H1 (cell line): ENCODE measurements around the gene RTN4. TPM values are rescaled to one million over a fixed set of nuclear protein-coding genes. Genes with fewer than 3 reads are reported as not detected.
A peak's percentile ranks its signal among the peaks of the same experiment; 100 is the strongest.

ENCODE experiments used
- CTCF ChIA-PET: fragments of 300-600 bp; sonication (Branson Sonifier 250); formaldehyde crosslinking; loops from one replicate; lab custom pipeline; 2021; ENCODE audit not compliant: partially characterized antibody; lab: Charles Lee
- POLR2A ChIA-PET: fragments of 300-600 bp; sonication (Branson Sonifier 250); formaldehyde crosslinking; loops from one replicate; lab custom pipeline; 2021; ENCODE audit warnings: inconsistent platforms; ENCODE audit not compliant: partially characterized antibody; lab: Charles Lee
- DNase-seq, 2 experiments: peaks; one replicate each; pipeline versions ENCODE4 v3.0.0 to v3.0.0-alpha.2; 2010 to 2022; ENCODE audit warnings: low spot score in 2 of 2, low read depth in 1 of 2, mixed read lengths in 1 of 2
- FAIRE-seq: peaks from 2 replicates; lab custom pipeline; 2011; peaks lifted over from hg19 to GRCh38; lab: Jason Lieb, UNC
- H2AFZ ChIP-seq: 2 replicates; pipeline ENCODE4 v1.8.1; 2012; ENCODE audit warnings: low read length, inconsistent platforms
- H2AK5ac ChIP-seq: 2 replicates; pipeline ENCODE4 v1.6.1; 2013; ENCODE audit warnings: low read depth, low read length
- H2BK120ac ChIP-seq: replicated peaks from 2 replicates; pipeline ENCODE3; 2013; ENCODE audit warnings: low read depth, low read length, inconsistent platforms
- H2BK12ac ChIP-seq: 2 replicates; pipeline ENCODE4 v1.6.1; 2013; ENCODE audit warnings: low read depth, low read length
- H2BK15ac ChIP-seq: 2 replicates; pipeline ENCODE4 v1.6.1; 2013; ENCODE audit warnings: low read length
- H2BK20ac ChIP-seq: 2 replicates; pipeline ENCODE4 v1.6.1; 2013; ENCODE audit warnings: low read length
- H2BK5ac ChIP-seq: 2 replicates; pipeline ENCODE4 v1.6.1; 2013; ENCODE audit warnings: low read depth, low read length
- H3K14ac ChIP-seq: 2 replicates; pipeline ENCODE4 v1.6.1; 2013; ENCODE audit warnings: inconsistent platforms; ENCODE audit not compliant: insufficient read length
- H3K18ac ChIP-seq: 2 replicates; pipeline ENCODE4 v1.6.1; 2013; ENCODE audit warnings: low read length; ENCODE audit errors: extremely low read depth
- H3K23ac ChIP-seq: 2 replicates; pipeline ENCODE4 v1.6.1; 2013; ENCODE audit warnings: inconsistent platforms; ENCODE audit not compliant: insufficient read length
- H3K23me2 ChIP-seq: 2 replicates; pipeline ENCODE4 v1.6.1; 2013; ENCODE audit warnings: low read depth, low read length
- H3K27ac ChIP-seq: 2 replicates; pipeline ENCODE4 v1.6.1; 2011; ENCODE audit warnings: low read depth, low read length, inconsistent platforms
- H3K27me3 ChIP-seq, 4 experiments: replicated peaks in 1 of 4; 1 replicate in 1 of 4; 2 replicates in 3 of 4; pipeline versions ENCODE4 v1.6.1 to v1.8.1; 2011 to 2013; ENCODE audit warnings: low read length in 3 of 4, mild to moderate bottlenecking in 3 of 4, inconsistent platforms in 2 of 4, mixed read lengths in 2 of 4, moderate library complexity in 1 of 4; ENCODE audit not compliant: control insufficient read depth in 3 of 4, insufficient read depth in 3 of 4; ENCODE audit errors: extremely low read depth in 1 of 4
- H3K36me3 ChIP-seq, 4 experiments: 2 replicates each; pipeline versions ENCODE4 v1.6.1 to v1.8.1; 2011 to 2013; ENCODE audit warnings: mild to moderate bottlenecking in 4 of 4, low read length in 3 of 4, moderate library complexity in 2 of 4, control low read depth in 1 of 4, inconsistent platforms in 1 of 4; ENCODE audit not compliant: insufficient read depth in 4 of 4, control insufficient read depth in 2 of 4
- H3K4ac ChIP-seq: replicated peaks from 2 replicates; pipeline ENCODE3; 2013; ENCODE audit warnings: low read length, low read depth, mixed read lengths, inconsistent platforms; ENCODE audit not compliant: insufficient read length
- H3K4me1 ChIP-seq, 4 experiments: replicated peaks in 1 of 4; 1 replicate in 1 of 4; 2 replicates in 3 of 4; pipeline versions ENCODE4 v1.6.1 to v1.8.1; 2011 to 2013; ENCODE audit warnings: low read length in 3 of 4, inconsistent platforms in 2 of 4, mixed read lengths in 1 of 4; ENCODE audit not compliant: insufficient read depth in 4 of 4, control insufficient read depth in 3 of 4
- H3K4me2 ChIP-seq, 2 experiments: 2 replicates each; pipeline versions ENCODE4 v1.6.1 to v1.8.1; 2011 to 2013; ENCODE audit warnings: low read depth in 2 of 2, low read length in 2 of 2, control low read depth in 1 of 2, inconsistent platforms in 1 of 2, mild to moderate bottlenecking in 1 of 2; ENCODE audit not compliant: insufficient read depth in 1 of 2
- H3K4me3 ChIP-seq, 4 experiments: fragments of 200-600, 300-600 bp in 1 of 4; sonication (generic), shearing (Covaris generic), sonication (Bioruptor Twin) in 1 of 4; 2 replicates each; pipeline versions ENCODE4 v1.5.1 to v1.8.1; 2011 to 2016; ENCODE audit warnings: low read length in 4 of 4, low read depth in 3 of 4, control low read depth in 2 of 4, inconsistent platforms in 2 of 4, mild to moderate bottlenecking in 2 of 4, mixed read lengths in 1 of 4, moderate library complexity in 1 of 4; ENCODE audit not compliant: insufficient read depth in 2 of 4; ENCODE audit errors: extremely low read depth in 1 of 4
- H3K56ac ChIP-seq: replicated peaks from 2 replicates; pipeline ENCODE3; 2013; ENCODE audit warnings: low read depth, mild to moderate bottlenecking, mixed read lengths, low read length, inconsistent platforms; ENCODE audit not compliant: insufficient read length
- H3K79me1 ChIP-seq: 2 replicates; pipeline ENCODE4 v1.6.1; 2013; ENCODE audit warnings: low read depth, low read length, control low read depth
- H3K79me2 ChIP-seq, 2 experiments: 2 replicates each; pipeline versions ENCODE4 v1.6.1 to v1.8.1; 2012 to 2013; ENCODE audit warnings: low read length in 2 of 2, mild to moderate bottlenecking in 2 of 2, inconsistent platforms in 1 of 2; ENCODE audit not compliant: insufficient read depth in 2 of 2, control insufficient read depth in 1 of 2
- H3K9ac ChIP-seq, 4 experiments: replicated peaks in 1 of 4; 1 replicate in 1 of 4; 2 replicates in 3 of 4; pipeline versions ENCODE4 v1.6.1 to v1.8.1; 2011 to 2013; ENCODE audit warnings: low read depth in 3 of 4, low read length in 3 of 4, control low read depth in 2 of 4, mild to moderate bottlenecking in 2 of 4, moderate library complexity in 2 of 4, inconsistent platforms in 1 of 4; ENCODE audit errors: extremely low read depth in 1 of 4
- H3K9me3 ChIP-seq, 2 experiments: 2 replicates each; pipeline versions ENCODE4 v1.6.1 to v1.8.1; 2012 to 2013; ENCODE audit warnings: mild to moderate bottlenecking in 2 of 2, moderate library complexity in 2 of 2, control low read depth in 1 of 2, inconsistent platforms in 1 of 2, low read depth in 1 of 2, low read length in 1 of 2, mixed read lengths in 1 of 2; ENCODE audit not compliant: insufficient read depth in 2 of 2
- H4K20me1 ChIP-seq, 2 experiments: replicated peaks in 1 of 2; 2 replicates each; pipeline versions ENCODE3 to v1.8.1; 2011 to 2013; ENCODE audit warnings: inconsistent platforms in 2 of 2, low read length in 2 of 2, mild to moderate bottlenecking in 1 of 2; ENCODE audit not compliant: insufficient read depth in 2 of 2, control insufficient read depth in 1 of 2
- H4K5ac ChIP-seq: 2 replicates; pipeline ENCODE4 v1.6.1; 2013; ENCODE audit warnings: low read length, low read depth, mixed read lengths, inconsistent platforms; ENCODE audit not compliant: insufficient read length
- H4K8ac ChIP-seq: 2 replicates; pipeline ENCODE4 v1.8.0; 2013; ENCODE audit warnings: mild to moderate bottlenecking, moderate library complexity, low read length, inconsistent platforms; ENCODE audit not compliant: insufficient read depth; ENCODE audit errors: extremely low read depth
- H4K91ac ChIP-seq: replicated peaks from 2 replicates; pipeline ENCODE3; 2013; ENCODE audit warnings: low read length, mixed read lengths, inconsistent platforms; ENCODE audit not compliant: insufficient read length
- WGBS, 2 experiments: shearing (Covaris generic) in 1 of 2; methylation state at CpG; one replicate each; pipeline versions ENCODE4 v1.1.6 to v1.1.7; 2013 to 2015; ENCODE audit warnings: low lambda C conversion rate in 2 of 2, mixed read lengths in 2 of 2, inconsistent platforms in 1 of 2, low coverage in 1 of 2, missing lambda C conversion rate in 1 of 2; ENCODE audit not compliant: insufficient replicate concordance in 2 of 2, insufficient coverage in 1 of 2, insufficient read length in 1 of 2; ENCODE audit errors: extremely low coverage in 1 of 2, missing lambda C conversion rate in 1 of 2; 5-methylcytosine and 5-hydroxymethylcytosine counted together
- polyA plus RNA-seq, 7 experiments: library from polyadenylated mRNA; depleted of rRNA in 3 of 7; stranded (reverse) in 5 of 7; unstranded in 2 of 7; fragments of >200 nt in 5 of 7; fragments of 200-250 nt in 2 of 7; gene quantifications; 1 replicate in 5 of 7; 2 replicates in 1 of 7; 4 replicates in 1 of 7; pipeline versions ENCODE4 v1.2.1 to v1.2.3, GENCODE V29; 2011 to 2013; ENCODE audit warnings: missing spikeins in 2 of 7, mixed read lengths in 2 of 7
- total RNA-seq: library from RNA; stranded (reverse); fragmentation: NEBNext Ultra II Directional; extraction: Animal tissue kit (Norgen Biotek cat#: 25700); gene quantifications from 2 replicates; pipeline ENCODE4 v1.2.1, GENCODE V29; 2021
- TF ChIP-seq, protein P1 (sequence below): IDR thresholded peaks from 2 replicates; pipeline ENCODE4 v1.6.1; 2012; ENCODE audit warnings: inconsistent platforms

The RTN4 gene
- total and polyA plus RNA-seq, 2 of the 8 experiments (the other 6 are each of a cell fraction or from before 2014, with no cell fraction given), result 179 to 242 TPM

DNA sequence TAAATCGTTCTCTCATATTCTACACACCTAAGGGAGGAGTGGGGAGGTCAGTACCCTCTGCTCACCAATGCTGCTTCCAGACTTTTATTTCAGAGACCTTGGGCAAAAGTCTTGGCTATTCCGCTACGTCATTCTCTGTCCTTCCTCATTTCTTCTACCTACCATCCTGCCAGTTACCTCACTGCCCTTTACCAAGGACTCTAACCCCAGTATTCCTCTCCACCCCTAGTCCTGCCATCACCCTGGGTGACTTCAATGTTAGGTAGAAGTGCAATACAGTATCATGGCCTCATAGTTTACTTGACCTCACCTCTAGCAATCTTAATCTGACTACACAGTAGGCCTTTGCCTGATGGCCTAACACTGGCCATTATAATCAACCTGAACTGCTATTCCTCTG is 27.8 kb downstream of the RTN4 start:
- Histone ChIP-seq H2BK5ac (peak overlapping the region; percentile 28), H3K4me3 (no peak overlapping the region), H3K4ac (no peak overlapping the region), H2BK12ac (0 out of 2 replicates have a peak overlapping the region, but pooled peaks have one; percentile 2), H4K8ac (no peak overlapping the region), H3K27me3 (no peaks in the 10 kb centered on the region), H3K4me1 (peaks cover 2 to 23% (median 15%) of the 10 kb centered on the region in 4 experiments; a peak in 5 of 7 replicates), H3K79me1 (peaks cover 3% of the 10 kb centered on the region; the same call in 1 of the 2 replicates), H3K9me3 (no peaks in the 10 kb centered on the region), H3K4me2 (peak overlapping the region in 1 of 2 experiments; percentile 38; a peak in 2 of 4 replicates), H2BK20ac (no peak overlapping the region), H2BK120ac (no peak overlapping the region), H3K18ac (no peak overlapping the region), H3K9ac (no peak overlapping the region; a peak in 1 of 7 replicates), H2BK15ac (no peak overlapping the region), H4K20me1 (peaks cover 10 to 27% of the 10 kb centered on the region in 2 experiments), H3K56ac (no peak overlapping the region), H2AK5ac (peak overlapping the region; percentile 54; the same call in 1 of the 2 replicates), H3K23me2 (peaks cover 3% of the 10 kb centered on the region; the same call in 1 of the 2 replicates), H3K14ac (no peak overlapping the region), H3K36me3 (no peaks in the 10 kb centered on the region; a peak in 1 of 8 replicates), H2AFZ (no peak overlapping the region), H3K27ac (peak overlapping the region; percentile 31; the same call in 1 of the 2 replicates), H4K91ac (no peak overlapping the region), H3K23ac (no peak overlapping the region), H3K79me2 (peaks cover 28 to 99% of the 10 kb centered on the region in 2 experiments), H4K5ac (no peak overlapping the region)
- ChIA-PET CTCF (interaction anchor here (0.8 kb wide), 1 partner anchor 148 kb away, joined by 3 read pairs; no protein-coding TSS in a partner anchor), POLR2A (interaction anchor here (1.0 to 1.9 kb wide), 3 partner anchors 9 to 26 kb away, joined by 3 to 5 read pairs (median 4); no protein-coding TSS in a partner anchor)
- no peak for FAIRE-seq
- 87% methylated on average over 3 of the region's 3 CpGs; no CpG with 5 or more reads in 1 of the 2 experiments for WGBS, 2 experiments
- no peak for DNase-seq
- TF ChIP-seq, protein P1, sequence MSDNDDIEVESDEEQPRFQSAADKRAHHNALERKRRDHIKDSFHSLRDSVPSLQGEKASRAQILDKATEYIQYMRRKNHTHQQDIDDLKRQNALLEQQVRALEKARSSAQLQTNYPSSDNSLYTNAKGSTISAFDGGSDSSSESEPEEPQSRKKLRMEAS, result no peak
- TF ChIP-seq, all 59 proteins: peak for 0
